8988T (cell line): ENCODE results near the gene ZDHHC5.
A peak's percentile ranks its signal among the peaks of the same experiment; 100 is the strongest.
"Not testable (repeated sequence)": the region's sequence is repeated elsewhere in the genome, so short reads cannot be mapped to it uniquely, and the experiment has no call there.

Source experiments
- DNase-seq: peaks from one replicate; pipeline ENCODE4 v3.0.0; 2011

Gene ZDHHC5

GRCh38 chr11:57675176-57675941 is 7.4 kb downstream of the ZDHHC5 start:
- no peak for DNase-seq

DNA sequence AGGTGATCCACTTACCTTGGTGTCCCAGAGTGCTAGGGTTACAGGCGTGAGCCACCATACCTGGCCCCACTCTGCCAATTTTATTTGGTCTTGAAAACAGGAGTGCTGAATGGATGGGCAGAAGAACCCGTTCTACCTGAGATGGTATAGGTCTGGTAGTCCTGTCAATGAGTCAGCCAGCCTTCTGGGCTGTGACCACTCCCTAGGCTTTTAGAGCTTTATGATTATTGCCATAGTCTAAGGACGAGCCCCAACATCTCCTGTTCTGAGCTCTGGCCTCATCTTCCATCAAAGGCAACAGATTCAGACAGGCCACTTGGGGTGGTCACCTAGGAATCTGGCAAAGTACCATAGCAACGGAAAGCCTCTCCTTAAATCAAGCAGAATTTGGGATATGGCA is 11.5 kb downstream of the ZDHHC5 start:
- DNase-seq = no peak

DNA sequence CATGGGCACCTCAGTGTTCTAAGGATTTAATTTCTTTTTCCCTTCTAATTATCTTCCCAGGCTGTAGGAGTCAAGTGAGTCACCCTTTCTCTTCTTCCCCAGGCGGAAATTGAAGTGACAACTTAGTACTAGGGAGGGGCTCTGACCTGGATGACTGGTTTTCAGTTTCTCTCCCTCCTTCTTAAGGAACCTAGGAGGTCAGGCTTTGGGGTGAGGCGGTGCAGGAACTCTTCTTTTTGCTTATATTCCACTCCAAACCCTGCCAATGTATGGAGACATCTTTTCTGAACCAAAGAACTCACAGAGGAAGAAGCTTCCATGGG is 12.6 kb downstream of the ZDHHC5 start:
- no peak for DNase-seq

DNA sequence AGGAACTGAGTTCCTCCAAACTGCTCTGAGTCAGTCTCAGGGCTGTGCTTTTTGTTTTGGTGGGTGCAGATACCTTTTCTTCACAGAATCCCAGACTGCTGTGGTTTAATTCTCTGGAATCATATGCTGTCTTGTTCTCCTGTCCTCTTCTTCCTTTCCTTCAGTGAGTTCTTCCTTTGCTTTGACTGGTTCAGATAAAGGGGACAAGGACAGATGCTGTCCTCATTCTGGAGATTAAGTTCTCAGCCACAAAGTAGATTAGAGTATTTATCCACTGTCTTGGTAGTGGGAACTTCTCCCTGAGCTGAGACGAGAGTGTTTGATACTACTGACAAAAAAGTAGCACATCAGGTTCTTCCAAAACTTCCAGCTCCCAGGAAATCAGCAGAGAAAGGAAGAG is 13.3 kb downstream of the ZDHHC5 start:
- no peak for DNase-seq

DNA sequence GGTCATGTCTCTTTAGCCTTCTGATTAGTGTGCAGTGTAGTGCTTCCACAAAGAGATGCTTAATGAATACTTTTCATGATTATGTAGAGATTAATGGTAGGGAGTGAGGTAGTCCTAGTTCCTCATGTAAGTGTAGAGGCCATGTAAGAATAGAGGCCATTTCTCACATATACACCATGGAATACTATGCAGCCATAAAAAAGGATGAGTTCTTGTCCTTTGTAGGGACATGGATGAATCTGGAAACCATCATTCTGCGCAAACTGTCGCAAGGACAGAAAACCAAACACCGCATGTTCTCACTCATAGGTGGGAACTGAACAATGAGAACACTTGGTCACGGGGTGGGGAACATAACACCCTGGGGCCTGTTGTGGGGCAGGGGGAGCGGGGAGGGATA is 22.6 kb downstream of the ZDHHC5 start:
- not testable (repeated sequence) for DNase-seq

GRCh38 chr11:57698843-57699365 is 31.0 kb downstream of the ZDHHC5 start:
- no peak for DNase-seq

- no peak for DNase-seq
Measured at GRCh38 chr11:57699813-57700212, 31.9 kb downstream of the ZDHHC5 start.

DNA sequence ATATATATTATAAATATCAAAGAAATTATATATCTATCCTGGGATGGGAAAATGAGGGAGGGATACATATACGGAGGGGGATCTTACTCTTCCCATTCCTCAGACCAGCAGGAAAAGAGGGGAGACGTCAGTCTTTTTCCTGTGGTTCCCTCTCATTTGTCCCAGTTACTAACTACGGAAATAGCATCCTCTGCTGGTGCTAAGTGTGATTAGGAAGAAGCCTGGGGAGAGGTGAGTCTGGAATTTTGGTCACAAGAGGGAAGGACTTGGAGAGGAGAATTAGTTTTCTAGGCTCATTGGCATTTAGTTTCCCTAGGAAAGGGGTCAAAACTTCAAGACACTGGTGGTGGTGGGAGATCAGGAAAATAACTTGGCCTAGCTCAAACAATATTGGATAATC is 32.5 kb downstream of the ZDHHC5 start:
- no peak for DNase-seq

- no peak for DNase-seq
Measured at GRCh38 chr11:57703341-57703740, 35.4 kb downstream of the ZDHHC5 start.

DNA sequence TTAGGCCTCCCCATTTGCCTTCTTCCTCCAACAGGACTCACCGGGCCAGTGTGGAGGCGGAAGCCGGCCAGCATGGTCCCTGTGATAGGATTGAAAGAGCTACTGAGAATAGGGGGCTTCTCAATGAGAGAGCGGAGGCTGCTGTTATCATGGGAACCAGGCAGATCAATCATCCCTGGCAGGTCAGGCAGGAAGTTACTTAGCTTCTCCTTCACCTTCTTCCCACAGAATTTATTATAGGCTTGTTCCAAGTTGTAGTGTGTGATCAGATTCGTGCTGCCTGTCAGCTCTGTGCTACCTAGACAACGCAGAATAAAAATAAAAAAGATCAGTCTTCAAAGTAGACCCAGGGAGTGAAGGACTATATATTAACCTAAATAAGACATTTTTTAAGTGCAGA is 37.0 kb downstream of the ZDHHC5 start:
- no peak for DNase-seq

GRCh38 chr11:57705432-57705831 is 37.5 kb downstream of the ZDHHC5 start:
- DNase-seq = not testable (repeated sequence)

DNA sequence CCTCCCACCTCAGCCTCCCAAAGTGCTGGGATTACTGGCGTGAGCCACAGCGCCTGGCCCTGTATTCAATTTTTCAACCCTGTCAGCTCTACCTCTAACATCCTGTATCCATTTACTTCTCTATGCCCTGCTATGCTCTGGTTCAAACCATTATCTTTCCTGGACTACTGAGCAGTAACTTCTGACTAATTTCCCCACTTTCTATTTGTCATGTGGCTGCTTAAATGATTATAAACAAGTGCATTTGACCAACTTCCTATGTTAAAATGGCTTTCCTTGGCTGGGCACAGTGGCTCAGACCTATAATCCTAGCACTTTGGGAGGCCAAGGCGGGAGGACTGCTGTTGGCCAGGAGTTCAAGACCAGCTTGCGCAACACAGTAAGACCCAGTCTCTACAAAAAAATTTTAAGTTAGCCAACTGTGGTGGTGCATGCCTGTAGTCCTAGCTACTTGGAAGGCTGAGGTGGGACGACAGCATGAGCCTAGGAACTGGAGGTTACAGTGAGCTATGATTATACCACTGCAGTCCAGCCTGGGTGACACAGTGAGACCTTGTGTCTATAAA is 42.0 kb downstream of the ZDHHC5 start:
- DNase-seq = no peak

DNA sequence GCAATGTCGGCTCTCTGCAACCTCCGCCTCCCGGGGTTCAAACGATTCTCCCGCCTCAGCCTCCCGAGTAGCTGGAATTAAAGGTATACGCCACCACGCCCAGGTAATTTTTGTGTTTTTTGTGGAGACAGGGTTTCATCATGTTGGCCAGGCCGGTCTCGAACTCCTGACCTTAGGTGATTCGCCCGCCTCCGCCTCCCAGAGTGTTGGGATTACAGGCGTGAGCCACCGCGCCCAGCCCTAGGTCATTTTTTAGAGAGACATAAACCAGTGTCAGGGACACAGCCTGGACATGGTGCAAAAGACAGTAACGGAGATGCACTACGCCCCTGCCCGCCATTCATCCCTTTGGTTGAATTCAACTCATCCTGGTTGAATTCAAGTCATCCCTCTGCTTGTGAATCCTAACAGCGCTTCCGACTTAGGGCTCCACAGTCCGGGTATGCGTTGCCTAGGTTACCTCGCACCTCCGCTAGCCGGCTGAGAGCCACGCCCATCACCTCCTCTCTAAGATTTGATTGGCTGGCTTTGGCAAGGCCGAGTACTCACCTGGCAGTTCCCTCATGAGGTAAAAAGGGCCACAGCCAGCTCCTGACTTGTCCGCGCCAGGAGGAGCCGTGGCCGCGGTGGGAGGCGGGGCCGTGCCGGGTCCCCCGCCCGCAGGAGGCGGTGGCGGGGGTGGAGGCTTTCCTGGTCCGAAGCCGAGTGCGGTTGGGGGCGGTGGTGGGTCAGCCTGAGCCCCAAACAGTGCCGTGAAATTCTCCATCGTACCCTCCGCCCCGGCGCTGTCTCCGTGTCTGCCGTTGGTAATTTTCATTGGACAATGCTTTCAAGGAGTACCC is 43.7 kb downstream of the ZDHHC5 start, which contains the start of gene MED19:
Gene MED19 (minus strand): TSS at position 802 of the 842 bp plus-strand sequence. CDS start 36 bp downstream, at position 766.
- peak; percentile 51 for DNase-seq

- peak; percentile 74 for DNase-seq
Measured at GRCh38 chr11:57712256-57713150, 44.6 kb downstream of the ZDHHC5 start, which contains the start of gene TMX2. TMX2 (plus strand) TSS chr11:57712593; CDS start chr11:57712619, 26 bp downstream.

DNA sequence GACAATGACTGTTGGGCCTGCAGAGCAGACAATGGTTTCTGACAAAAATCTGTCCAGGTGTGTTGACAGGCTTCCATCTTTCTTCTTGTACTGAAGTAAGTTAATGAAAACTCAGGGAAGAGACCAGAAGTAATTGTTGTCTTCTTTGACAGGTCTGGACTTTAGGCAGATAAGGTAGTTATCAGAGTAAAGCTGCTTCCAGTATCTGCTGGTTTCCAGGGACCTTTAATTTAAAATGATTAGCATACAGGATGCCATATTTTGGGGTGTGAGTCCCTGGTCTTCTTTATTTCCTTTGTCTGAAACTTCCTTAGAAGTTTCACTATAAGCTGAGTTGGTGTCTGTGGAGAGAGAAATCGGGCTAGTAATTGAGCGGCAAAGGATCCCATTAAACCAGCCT is 45.9 kb downstream of the ZDHHC5 start:
- DNase-seq = no peak

DNA sequence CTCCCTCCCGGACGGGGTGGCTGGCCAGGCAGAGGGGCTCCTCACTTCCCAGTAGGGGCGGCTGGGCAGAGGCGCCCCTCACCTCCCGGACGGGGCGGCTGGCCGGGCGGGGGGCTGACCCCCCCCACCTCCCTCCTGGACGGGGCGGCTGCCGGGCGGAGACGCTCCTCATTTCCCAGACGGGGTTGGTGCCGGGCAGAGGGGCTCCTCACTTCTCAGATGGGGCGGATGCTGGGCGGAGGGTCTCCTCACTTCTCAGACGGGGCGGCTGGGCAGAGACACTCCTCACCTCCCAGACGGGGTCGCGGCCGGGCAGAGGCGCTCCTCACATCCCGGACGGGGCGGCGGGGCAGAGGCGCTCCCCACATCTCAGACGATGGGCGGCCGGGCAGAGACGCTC is 48.8 kb downstream of the ZDHHC5 start:
- not testable (repeated sequence) for DNase-seq

- no peak for DNase-seq
Measured at GRCh38 chr11:57727185-57727584, 59.3 kb downstream of the ZDHHC5 start.

- DNase-seq = no peak
Measured at GRCh38 chr11:57728829-57729228, 60.9 kb downstream of the ZDHHC5 start.

GRCh38 chr11:57729479-57729878 is 61.6 kb downstream of the ZDHHC5 start:
- DNase-seq = no peak

DNA sequence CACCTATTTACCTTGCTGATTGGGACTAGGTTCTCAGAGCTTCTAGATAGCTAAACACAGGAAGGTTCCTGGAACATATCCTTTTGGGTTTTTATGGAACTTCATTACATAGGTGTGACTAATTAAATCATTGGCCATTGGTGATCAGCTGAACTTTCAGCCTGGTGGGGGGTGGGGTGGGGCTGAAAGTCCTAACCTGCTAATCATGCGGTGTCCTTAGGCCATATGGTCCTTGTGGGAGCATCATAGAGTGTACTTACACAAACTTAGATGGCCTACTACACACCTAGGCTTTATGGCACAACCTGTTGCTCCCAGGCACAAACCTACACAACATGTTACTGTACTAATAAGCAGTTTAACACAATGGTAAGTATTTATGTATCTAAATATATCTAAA is 64.7 kb downstream of the ZDHHC5 start:
- DNase-seq = no peak

DNA sequence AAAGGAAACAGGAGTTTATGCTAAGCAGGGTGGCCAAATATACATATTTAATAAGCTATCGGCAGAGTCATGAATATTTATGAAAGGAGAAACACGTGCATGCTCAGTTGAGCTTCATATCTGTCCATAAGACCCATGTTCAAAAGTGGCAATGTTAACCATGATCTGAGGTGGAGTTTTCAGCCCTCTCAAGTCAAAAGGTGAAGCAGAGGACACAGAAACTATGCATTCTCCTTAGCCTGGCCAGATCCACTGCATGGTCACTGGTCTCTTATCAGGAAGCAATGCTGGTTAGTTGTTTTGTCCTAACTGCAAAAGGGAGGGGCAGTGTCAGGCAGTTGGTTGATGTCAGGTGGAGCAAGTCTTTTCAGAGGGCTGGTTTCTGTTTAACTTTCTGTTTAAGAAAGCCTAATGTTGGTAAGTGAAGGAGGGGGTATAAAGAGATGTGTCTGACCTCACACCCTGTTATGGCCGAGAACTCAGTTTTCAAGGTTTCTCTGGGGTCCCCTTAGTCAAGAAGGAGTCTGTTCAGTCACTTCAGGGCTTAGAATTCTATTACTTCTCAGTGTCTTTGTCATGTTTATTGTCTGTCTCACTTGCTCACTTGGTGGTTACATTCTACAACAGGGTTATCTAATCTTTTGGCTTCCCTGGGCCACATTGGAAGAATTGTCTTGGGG is 67.8 kb downstream of the ZDHHC5 start:
- no peak for DNase-seq
